Measurements from ENCODE around the gene WNT3.
"Not testable (repeated sequence)": the region's sequence is repeated elsewhere in the genome, so short reads cannot be mapped to it uniquely, and the experiment has no call there.

WNT3 gene

DNA sequence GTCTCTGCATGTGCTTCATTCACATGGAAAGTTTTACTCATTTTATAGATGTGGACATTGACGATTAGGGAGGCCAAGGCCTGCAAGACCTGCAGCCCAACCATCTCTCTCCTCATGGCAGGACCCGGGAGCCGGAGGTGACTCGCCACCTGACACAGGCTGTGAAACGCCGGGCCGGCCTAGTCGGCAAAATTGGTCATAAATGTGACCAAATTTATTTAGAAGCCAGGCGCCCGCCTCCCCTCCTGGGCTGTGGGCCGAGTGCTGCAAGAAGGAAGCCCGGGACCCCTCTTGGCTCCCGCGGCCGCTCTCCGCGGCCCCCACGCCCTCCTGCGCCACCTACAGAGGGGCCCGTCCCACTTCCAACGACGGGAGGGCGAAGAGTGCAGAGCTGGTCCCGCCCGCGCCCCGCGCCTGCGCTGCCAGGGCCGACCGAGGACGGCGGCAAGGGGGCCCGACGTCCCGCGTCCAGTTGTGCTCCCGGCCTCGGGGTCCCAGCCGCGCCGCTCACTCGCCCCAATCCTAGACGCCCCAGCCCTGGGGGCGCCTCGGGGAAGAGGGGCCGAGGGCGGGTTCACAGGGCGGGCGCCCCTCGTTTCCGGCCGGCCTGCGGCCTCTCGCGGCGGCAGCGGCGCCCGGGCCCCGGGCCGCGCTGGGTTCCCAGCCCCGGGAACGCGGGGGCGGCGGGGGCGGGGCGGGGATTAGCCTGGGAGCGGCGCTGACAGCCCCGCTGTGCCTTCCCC is 47.5 kb downstream of the WNT3 start:
- DNase-seq (ENCODE audit: low read depth, low spot score) = no peak
- TF ChIP-seq, protein P1, sequence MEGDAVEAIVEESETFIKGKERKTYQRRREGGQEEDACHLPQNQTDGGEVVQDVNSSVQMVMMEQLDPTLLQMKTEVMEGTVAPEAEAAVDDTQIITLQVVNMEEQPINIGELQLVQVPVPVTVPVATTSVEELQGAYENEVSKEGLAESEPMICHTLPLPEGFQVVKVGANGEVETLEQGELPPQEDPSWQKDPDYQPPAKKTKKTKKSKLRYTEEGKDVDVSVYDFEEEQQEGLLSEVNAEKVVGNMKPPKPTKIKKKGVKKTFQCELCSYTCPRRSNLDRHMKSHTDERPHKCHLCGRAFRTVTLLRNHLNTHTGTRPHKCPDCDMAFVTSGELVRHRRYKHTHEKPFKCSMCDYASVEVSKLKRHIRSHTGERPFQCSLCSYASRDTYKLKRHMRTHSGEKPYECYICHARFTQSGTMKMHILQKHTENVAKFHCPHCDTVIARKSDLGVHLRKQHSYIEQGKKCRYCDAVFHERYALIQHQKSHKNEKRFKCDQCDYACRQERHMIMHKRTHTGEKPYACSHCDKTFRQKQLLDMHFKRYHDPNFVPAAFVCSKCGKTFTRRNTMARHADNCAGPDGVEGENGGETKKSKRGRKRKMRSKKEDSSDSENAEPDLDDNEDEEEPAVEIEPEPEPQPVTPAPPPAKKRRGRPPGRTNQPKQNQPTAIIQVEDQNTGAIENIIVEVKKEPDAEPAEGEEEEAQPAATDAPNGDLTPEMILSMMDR (IDR thresholded peaks at IDR 0.05; ENCODE audit: insufficient read depth, low read length, missing control alignments) = no peak
- POLR2A ChIA-PET = no interaction called here
- H3K4me3 ChIP-seq (ENCODE audit: low read depth, low read length) = peak overlapping the region; percentile 49
- CTCF ChIA-PET = interaction anchor here (0.9 to 1.4 kb wide), 3 partner anchors 10 to 62 kb away, joined by 3 to 4 read pairs (median 3); no protein-coding TSS in a partner anchor

DNA sequence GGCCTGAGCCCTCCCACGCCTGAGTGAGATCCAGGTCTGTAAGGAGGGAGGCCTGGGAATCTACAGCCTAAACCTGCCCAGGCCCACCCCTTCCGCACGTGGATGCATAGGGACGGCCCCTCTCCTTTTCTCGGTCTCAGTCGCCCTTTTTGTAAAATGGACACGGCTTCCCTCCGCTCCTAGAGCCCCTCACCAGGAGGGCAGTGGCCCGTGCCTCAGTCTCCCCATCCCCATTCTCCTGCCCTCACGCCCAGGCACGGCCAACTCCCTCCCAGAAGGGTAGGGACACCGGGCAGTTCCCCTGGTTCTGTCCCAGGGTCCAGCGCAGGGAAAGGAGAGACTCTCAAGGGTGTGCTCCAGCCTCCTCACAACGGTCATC is 48.1 kb downstream of the WNT3 start:
- TF ChIP-seq, protein P1 (IDR thresholded peaks at IDR 0.05; ENCODE audit: insufficient read depth, low read length, missing control alignments) = no peak
- ChIA-PET POLR2A (no interaction called here), CTCF (interaction anchor here (0.9 to 1.4 kb wide), 3 partner anchors 11 to 63 kb away, joined by 3 to 4 read pairs (median 3); no protein-coding TSS in a partner anchor)

DNA sequence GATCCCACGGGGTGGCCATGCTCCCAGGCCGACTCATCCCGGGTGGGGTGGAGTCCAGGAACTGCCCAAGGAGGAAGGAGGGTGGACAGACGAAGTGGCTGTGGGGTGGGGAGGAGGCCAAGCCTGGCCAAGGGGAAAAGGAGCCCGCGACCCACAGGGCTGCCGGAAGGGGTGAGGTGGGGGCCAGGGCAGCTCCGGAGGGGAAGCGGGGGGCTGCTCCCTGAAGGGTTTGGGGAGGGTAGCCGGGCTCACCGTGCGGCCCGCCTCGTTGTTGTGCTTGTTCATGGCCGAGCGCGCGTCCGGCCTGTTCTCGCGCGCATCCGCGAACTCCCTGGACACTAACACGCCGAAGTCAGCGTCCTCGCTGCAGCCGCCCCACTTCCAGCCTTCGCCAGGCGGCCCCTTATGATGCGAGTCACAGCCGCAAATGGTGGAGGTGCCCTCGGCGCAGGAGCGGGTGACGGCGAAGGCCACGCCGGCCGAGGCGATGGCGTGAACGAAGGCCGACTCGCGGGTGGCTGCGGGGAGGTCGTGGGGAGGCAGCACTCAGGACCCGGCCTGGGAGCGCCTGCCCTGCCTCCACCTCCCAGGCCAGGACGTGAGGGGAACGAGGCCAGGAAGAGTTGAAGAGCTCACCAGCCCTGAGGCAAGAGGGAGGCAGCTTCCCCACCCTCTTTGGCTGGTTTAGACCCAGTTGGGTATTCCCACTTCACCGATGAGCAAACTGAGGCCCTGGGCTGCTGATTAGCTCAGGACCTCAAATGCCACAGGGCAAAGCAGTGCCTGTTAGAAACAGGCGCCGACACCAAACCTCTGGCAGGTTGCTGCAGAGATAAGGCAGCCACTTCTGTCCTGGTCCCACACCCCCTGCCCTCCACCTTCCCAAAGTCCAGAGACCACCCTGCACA is 48.7 kb downstream of the WNT3 start:
- DNase-seq (ENCODE audit: low read depth, low spot score) = no peak
- H3K4me3 ChIP-seq (ENCODE audit: low read depth, low read length) = no peak overlapping the region
- TF ChIP-seq, protein P1 (IDR thresholded peaks at IDR 0.05; ENCODE audit: insufficient read depth, low read length, missing control alignments) = no peak
- POLR2A ChIA-PET = no interaction called here
- CTCF ChIA-PET = interaction anchor here (1.2 to 1.4 kb wide), 2 partner anchors 12 to 19 kb away, joined by 3 to 4 read pairs; no protein-coding TSS in a partner anchor

More for the DNA sequence above, 48.1 kb downstream of the WNT3 start:
- H3K4me3 ChIP-seq (ENCODE audit: low read depth, low read length) = peak overlapping the region; percentile 12; the same call in 1 of the 2 replicates
- no peak for DNase-seq (ENCODE audit: low read depth, low spot score)

DNA sequence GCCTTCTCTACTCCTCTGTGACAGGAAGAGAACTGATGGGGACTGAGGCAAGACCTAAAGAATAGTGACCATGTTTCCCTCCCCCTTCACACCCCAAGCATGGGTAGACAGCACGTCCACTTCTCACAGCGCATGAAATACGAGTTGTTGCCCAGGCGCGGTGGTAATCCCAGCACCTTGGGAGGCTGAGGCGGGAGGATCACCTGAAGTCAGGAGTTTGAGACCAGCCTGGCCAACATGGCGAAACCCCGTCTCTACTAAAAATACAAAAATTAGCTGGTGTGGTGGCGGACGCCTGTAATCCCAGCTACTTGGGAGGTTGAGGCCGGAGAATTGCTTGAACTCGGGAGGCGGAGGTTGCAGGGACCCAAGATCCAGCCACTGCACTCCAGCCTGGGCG is 49.6 kb downstream of the WNT3 start:
- DNase-seq (ENCODE audit: low read depth, low spot score); CTCF ChIA-PET; POLR2A ChIA-PET: not testable (repeated sequence)

DNA sequence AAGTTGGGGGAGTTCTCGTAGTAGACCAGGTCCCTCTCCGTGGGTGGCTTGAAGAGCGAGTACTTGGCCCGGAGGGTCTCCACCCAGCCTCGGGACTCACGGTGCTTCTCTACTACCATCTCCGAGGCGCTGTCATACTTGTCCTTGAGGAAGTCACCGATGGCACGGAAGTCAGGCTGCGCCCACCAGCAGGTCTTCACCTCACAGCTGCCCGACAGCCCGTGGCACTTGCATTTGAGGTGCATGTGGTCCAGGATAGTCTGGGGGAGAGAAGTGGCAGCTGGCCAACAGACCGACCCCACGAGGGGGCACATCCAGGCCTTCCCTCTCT is 50.0 kb downstream of the WNT3 start:
- POLR2A ChIA-PET = no interaction called here
- TF ChIP-seq, protein P1 (IDR thresholded peaks at IDR 0.05; ENCODE audit: insufficient read depth, low read length, missing control alignments) = no peak
- no peak overlapping the region for H3K4me3 ChIP-seq (ENCODE audit: low read depth, low read length)
- DNase-seq (ENCODE audit: low read depth, low spot score) = no peak
- CTCF ChIA-PET = no interaction called here

More for the DNA sequence above, 49.6 kb downstream of the WNT3 start:
- not testable (repeated sequence) for H3K4me3 ChIP-seq (ENCODE audit: low read depth, low read length)

DNA sequence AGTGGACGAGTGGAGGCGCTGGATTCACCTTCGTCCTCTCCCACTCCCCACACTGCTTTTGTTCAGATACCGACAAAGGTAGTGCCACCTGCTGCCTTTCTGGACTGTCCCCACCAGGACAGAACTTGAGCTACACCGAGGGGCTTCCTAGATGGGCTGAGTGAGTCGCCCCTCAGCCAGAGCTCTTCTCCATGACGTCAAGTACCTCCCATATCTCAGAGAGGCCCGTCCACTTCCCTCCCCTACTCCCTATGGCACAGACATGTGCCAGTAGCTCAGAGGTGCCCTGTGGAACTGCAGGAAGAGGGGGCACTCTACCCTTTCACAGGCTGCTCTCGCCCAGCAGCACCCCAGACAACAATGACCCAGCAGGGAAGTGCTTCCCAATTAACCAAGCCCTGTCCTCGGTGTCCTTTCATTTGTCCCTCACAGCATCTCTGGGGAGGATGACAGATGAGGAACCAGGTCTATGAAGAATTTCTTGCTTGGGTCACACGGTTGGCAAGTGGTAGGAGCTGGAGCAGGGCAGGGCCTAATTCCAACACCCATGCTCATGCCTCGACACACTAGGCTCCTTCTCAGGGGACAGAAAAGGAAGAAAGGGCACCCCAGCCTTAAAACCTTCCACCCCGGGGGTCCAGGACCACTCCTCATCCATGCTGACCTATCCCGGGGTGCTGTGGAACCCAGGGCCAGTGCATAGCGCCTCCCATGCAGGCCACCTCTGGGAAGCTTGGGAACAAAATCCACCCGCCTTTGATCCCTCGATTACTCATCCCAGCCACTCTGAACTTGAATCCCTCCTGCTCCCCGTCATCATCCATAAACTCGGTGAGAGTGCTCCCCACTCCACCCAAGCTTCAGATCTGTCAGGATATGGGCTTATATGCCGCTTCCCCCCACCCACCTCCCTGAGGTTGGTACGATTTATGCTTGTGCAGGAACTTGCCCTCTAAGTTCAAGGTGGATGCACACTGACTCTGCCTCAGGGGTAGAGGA is 51.7 kb downstream of the WNT3 start:
- POLR2A ChIA-PET = no interaction called here
- H3K4me3 ChIP-seq (ENCODE audit: low read depth, low read length) = no peak overlapping the region

More for the DNA sequence above, 51.7 kb downstream of the WNT3 start:
- no peak for DNase-seq (ENCODE audit: low read depth, low spot score)
- CTCF ChIA-PET = no interaction called here
- TF ChIP-seq, protein P1 (IDR thresholded peaks at IDR 0.05; ENCODE audit: insufficient read depth, low read length, missing control alignments) = no peak
